Epithelial cell of esophagus (primary cell): ENCODE measurements around the gene NUDT13.

Source experiments
- DNase-seq: peaks from one replicate; pipeline ENCODE4 v3.0.0; 2010; ENCODE audit warnings: low read depth
- H3K4me3 ChIP-seq: 2 replicates; pipeline ENCODE4 v1.5.1; 2011; ENCODE audit warnings: mild to moderate bottlenecking, low read length, control low read depth
- TF ChIP-seq, protein P1 (sequence below): IDR thresholded peaks from 2 replicates; pipeline ENCODE4 v1.5.1; 2011; ENCODE audit warnings: low read depth, mild to moderate bottlenecking, low read length, control low read depth, inconsistent platforms; ENCODE audit not compliant: insufficient read depth; ENCODE audit errors: missing control alignments

NUDT13 gene

DNA sequence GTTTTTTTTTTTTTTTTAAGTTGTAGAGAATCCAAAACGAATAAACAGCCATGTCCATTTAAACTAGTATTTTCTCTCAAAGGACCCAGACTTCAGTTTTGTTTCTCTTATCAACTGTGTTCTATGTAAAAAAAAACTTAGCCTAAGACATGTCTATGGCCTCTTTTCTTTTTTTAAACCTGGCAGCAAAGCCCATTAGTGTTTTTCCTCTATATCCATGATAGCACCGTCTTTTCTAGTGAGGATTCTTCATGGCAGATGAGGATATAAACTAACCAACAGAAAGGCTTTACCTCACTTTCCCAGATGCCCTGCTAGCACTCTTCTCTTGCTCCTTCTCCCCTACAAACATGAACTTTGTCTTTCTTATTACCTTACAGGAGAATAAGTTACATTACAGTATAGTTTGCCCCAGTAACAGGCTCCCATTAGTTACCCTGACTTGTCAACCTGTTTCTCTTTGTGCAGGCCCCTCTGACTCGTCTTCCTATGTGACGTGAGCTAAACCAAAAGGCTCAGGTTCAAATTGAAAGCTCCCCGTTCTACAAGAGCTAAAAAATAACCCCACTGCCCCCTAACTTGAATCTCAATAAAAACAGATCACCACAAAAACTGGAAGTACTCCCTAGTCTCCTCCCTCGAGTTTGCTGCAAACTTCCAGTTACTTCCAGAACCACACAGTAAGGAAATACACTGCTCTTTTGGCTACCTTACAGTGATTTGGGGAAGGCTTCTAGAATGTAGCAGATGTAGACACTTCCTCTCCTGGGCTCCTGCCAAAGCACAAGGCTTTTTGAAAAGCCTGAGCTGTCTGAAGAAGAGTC, 33.7 kb upstream of the NUDT13 start:
- H3K4me3 ChIP-seq: no peak overlapping the region
- DNase-seq: no peak

GRCh38 chr10:73079779-73080541, 30.3 kb upstream of the NUDT13 start:
- no peak for DNase-seq
- TF ChIP-seq, protein P1, sequence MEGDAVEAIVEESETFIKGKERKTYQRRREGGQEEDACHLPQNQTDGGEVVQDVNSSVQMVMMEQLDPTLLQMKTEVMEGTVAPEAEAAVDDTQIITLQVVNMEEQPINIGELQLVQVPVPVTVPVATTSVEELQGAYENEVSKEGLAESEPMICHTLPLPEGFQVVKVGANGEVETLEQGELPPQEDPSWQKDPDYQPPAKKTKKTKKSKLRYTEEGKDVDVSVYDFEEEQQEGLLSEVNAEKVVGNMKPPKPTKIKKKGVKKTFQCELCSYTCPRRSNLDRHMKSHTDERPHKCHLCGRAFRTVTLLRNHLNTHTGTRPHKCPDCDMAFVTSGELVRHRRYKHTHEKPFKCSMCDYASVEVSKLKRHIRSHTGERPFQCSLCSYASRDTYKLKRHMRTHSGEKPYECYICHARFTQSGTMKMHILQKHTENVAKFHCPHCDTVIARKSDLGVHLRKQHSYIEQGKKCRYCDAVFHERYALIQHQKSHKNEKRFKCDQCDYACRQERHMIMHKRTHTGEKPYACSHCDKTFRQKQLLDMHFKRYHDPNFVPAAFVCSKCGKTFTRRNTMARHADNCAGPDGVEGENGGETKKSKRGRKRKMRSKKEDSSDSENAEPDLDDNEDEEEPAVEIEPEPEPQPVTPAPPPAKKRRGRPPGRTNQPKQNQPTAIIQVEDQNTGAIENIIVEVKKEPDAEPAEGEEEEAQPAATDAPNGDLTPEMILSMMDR: no peak
- no peak overlapping the region for H3K4me3 ChIP-seq

More for the DNA sequence above, 33.7 kb upstream of the NUDT13 start:
- TF ChIP-seq, protein P1: no peak

DNA sequence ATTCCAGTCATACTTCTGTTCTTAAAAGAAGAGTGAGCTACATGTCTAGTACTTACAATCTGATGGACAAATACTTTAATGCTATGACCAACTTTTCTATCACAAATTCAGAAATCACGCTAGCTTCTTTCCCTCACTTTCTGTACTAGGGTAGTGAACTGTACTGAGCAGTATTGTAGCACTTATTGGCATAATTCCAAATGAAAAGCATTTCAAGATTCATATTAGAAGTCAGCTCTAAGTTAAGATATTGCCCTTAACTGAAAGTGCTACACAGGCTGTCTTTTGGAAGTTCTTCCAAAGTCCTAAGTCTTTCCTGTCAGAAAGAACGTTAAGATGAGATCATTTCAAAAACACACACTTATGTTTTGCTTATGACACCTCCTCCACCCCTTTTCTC, 27.0 kb upstream of the NUDT13 start:
- TF ChIP-seq, protein P1: no peak
- no peak overlapping the region for H3K4me3 ChIP-seq
- DNase-seq: no peak

DNA sequence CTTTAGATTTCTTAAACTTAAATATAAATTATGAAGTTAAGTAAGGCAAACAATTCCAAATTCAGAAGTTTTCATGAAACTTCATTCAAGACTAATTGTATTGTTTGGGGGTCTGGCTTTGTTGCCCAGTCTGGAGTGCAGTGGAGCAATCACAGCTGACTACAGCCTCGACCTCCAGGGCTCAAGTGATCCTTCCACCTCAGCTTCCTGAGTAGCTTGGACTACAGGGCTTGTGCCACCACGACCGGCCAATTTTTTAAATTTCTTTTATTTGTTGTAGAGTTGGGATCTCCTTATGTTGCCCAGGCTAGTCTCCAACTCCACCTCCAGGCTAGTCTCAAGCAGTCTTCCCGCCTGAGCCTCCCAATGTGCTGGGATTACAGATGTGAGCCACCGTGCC, 26.0 kb upstream of the NUDT13 start:
- DNase-seq: no peak
- TF ChIP-seq, protein P1: no peak
- H3K4me3 ChIP-seq: no peak overlapping the region

GRCh38 chr10:73086816-73087215, 23.4 kb upstream of the NUDT13 start:
- H3K4me3 ChIP-seq: no peak overlapping the region
- no peak for DNase-seq
- TF ChIP-seq, protein P1: no peak

- DNase-seq: no peak
- TF ChIP-seq, protein P1: no peak
- H3K4me3 ChIP-seq: no peak overlapping the region
Observed at GRCh38 chr10:73088304-73088703, 22.0 kb upstream of the NUDT13 start.

DNA sequence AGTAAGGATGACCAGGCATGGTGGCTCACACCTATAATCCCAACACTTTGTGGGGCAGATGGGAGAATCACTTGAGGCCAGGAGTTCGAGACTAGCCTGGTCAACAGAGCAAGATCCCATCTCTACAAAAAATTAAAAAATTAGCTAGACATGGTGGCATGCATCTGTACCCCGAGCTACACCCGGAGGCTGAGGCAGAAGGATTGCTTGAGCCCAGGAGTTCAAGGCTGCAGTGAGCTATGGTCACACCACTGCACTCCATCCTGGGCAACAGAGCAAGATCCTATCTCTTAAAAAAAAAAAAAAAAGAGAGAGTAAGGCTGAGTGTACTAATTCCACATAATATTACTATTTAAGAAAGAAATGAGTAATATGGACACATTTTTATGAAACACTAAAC, 17.4 kb upstream of the NUDT13 start:
- TF ChIP-seq, protein P1: no peak
- DNase-seq: no peak
- H3K4me3 ChIP-seq: no peak overlapping the region
